CD4-positive, alpha-beta T cell treated with Interleukin-1 beta for 1 hour (primary cell): Measurements from ENCODE around the gene MACROD1.
A peak's percentile ranks its signal among the peaks of the same experiment; 100 is the strongest.

Experiments
- DNase-seq, 2 donors: peaks; one replicate each; pipeline ENCODE4 v3.0.0-alpha.2; 2020 to 2022

The MACROD1 gene

GRCh38 chr11:64008914-64009633 is 156.8 kb downstream of the MACROD1 start:
- no peak for DNase-seq

DNA sequence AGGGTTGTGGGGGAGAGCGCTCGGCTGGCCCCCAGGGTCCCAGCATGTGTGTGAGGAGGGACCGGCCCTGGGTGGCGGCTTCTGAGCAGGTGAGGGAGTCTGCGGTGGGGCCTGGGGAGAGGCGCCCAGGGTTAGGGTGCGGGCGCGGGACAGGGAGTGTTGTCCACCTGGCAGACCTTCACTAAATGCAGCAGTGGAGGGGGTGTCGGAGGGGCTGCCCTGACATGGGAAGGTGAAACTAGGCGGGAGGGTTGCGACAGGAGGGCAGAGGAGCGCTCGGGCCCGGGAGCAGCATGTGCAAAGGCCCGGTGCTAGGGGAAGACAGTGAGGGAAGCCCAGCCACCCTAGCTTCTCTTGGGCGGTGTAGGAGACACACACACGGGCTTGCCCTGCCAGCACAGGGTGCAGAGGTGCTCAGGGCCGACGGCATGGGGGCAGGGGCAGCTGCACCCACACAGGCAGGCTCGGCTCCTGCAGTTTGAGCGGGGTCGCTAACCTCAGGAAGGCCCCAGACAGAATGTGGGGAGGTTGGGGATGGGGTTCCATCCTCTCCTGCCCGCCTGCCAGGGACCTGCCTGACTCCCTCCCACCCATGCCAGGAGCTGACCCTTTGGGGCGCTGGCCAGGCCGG is 157.5 kb downstream of the MACROD1 start:
- no peak for DNase-seq

DNA sequence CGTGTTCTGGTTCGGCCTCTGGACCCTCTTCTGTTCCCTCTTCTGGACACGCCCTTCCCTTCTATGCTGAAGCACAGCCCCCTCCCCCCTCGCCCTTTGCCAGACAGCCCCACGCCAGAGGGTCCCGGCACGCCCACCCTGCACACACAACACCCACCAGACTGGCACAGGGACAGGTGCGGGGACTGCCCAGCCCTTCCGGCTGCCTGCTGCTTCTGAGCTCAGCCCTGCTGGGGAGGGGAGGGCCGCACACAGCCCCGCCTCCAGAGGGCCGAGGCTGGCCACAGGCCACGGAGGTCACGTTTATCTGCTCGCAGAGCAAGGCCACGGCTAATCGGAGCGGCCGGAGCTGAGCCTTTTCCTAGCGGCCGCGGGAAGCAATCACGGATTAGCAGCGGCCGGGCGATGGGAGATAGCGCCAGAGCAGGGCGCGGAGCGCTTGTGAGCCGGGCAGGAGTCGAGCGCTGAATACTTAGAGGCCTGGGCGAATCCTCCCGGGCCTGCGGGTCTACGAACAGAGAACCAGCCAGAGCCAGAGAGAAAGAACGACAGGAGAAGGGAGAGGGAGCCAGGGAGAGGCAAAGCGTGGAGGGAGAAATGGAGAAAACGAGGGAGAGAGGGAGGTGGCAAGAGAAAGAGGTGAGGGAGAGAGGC is 158.2 kb downstream of the MACROD1 start:
- DNase-seq: peak; percentile 7 to 33

DNA sequence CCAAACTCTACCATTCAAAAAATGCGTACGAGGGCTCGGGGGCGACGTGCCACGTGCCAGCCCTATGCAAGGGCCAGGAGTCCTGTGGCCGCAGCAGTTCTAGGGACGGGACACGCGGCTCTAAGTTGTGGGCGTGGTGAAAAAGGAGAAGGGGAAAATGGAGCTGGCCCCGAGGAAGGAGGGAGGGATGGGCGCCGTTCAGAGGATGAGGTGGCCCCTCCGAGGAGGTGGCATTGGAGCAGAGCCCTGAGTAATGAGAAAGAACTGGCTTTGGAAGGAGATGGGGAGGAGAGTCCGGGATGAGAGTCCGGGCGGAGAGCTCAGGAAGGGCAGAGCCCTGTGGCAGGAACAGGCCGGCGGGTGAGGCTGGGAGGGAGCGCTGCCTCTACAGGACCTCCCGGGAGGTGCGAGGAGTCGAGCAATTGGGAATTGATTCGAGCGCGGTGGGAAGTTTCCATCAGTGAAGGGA is 158.7 kb downstream of the MACROD1 start:
- no peak for DNase-seq

DNA sequence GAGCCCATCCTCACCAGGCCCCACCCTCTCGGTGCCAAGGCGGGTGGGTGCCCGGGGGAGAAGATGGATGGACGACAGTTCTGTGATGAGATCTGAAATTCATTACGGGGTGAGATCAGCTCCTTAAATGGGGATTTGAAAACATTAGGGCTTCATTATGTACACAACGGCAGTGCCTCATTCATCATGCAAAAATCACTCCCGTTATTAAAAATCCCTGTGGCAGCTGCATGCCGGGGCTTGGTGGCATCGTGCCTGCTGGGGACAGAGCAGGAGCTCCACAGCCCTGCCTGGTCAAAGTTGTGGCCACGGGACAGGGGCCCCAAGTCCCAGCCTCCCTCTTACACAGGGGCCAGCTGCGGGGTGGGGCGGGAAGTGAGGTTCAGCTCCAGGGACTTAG is 159.5 kb downstream of the MACROD1 start:
- DNase-seq: no peak

- no peak for DNase-seq
Observed at GRCh38 chr11:64005691-64006090, 160.2 kb downstream of the MACROD1 start.

GRCh38 chr11:64004590-64004984 is 161.3 kb downstream of the MACROD1 start:
- DNase-seq: no peak

DNA sequence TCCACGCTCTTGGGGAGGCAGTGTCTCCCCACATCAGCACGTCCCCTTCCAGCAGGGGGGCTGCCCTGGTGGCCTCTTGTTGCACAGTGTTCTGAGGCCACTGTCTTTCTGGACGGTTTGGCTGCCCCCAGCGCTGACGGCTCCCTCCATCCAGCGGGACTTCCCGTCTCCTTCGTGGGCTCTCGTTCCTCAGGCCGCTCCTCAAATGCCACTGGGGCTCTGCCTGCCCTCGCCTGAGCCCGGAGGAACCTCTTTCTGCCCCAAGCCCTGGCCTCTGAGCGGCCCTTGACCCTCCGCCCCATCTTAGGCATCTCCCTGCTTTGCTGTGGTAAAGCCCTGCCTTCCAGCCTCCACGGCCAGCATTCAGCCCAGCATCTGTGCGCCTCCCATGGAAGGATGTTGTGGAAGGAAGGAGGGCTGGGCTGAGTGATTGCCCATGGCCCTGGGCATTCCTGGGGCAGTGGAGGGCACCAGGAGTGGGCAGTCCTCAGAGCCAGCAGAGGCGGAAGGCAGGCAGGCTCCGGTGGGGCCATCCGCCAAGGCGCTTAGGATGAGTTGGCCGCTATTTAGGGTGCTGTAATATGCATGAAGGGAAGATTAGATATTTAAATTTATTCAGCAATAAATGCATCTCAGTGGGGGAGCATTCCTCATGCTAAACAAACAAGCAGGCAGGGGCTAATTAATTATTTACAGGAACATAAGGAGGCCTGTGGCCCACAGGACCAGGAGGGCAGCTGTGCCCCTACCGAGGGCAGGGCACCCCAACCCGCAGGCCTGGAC is 161.9 kb downstream of the MACROD1 start:
- no peak for DNase-seq

GRCh38 chr11:64001484-64002420 is 164.2 kb downstream of the MACROD1 start:
- DNase-seq: no peak

DNA sequence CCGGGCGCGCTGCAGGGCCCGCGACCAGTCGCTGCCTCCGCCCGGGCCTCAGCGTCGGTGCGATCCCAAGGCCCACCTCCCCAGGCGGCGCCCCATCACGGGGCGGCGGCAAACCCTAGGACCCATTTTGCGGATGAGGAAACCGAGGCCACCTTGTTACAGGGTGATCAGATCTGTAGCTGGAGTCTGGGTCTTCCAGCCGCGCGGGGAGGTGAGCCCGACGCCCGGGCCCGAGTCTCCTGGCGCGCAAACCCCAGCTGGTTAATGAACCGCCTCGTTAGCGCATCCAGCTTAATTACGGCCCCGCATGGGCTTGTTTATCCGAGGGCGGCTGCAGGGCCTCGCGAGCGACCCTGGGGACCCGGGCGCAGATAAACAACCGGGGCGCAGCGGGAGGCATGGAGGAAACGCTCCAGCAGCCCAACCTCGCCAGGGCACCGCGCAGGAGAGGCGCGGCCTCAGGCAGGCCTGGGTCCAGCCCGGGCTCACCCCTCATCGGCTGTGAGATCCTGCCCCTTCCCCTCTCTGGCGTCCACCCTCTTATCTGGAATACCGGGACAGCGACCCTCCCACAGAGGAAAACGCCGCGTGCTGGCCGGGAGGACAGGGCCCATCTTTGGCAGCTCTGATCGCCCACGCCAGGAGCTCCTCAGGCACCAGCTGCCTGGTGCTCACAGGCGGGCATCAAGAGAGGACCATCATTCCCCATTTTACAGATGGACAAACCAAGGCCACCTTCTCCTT is 165.0 kb downstream of the MACROD1 start:
- no peak for DNase-seq

- peak; percentile 77 to 80 for DNase-seq
Observed at GRCh38 chr11:64000026-64000739, 165.7 kb downstream of the MACROD1 start.

- DNase-seq: peak; percentile 56 to 65
Observed at GRCh38 chr11:63999349-64000025, 166.4 kb downstream of the MACROD1 start.

- no peak for DNase-seq
Observed at GRCh38 chr11:63998558-63999348, 167.2 kb downstream of the MACROD1 start.

GRCh38 chr11:63997801-63998337 is 168.0 kb downstream of the MACROD1 start:
- no peak for DNase-seq

DNA sequence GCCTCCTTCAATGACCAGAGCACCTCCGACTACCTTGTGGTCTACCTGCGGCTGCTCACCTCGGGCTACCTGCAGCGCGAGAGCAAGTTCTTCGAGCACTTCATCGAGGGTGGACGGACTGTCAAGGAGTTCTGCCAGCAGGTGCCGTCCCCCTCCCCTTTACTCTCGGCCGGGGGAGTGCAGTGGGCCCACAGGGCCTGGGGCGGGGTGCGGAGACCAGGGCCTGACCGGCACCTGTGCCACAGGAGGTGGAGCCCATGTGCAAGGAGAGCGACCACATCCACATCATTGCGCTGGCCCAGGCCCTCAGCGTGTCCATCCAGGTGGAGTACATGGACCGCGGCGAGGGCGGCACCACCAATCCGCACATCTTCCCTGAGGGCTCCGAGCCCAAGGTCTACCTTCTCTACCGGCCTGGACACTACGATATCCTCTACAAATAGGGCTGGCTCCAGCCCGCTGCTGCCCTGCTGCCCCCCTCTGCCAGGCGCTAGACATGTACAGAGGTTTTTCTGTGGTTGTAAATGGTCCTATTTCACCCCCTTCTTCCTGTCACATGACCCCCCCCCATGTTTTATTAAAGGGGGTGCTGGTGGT is 168.7 kb downstream of the MACROD1 start:
- DNase-seq: no peak

DNA sequence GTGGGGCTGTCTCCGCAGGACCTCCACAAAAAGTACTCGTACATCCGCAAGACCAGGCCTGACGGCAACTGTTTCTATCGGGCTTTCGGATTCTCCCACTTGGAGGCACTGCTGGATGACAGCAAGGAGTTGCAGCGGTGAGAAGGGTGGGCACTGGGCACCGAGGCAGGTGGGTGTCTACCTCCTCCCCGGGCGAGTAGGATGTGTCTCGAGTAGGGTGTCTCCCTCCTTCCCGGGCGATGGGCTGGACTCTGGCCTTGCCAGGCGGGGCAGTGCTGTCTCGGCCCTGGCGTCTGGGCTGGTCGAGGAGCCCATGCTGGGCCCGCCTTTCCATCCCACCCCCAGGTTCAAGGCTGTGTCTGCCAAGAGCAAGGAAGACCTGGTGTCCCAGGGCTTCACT is 169.4 kb downstream of the MACROD1 start:
- DNase-seq: no peak

DNA sequence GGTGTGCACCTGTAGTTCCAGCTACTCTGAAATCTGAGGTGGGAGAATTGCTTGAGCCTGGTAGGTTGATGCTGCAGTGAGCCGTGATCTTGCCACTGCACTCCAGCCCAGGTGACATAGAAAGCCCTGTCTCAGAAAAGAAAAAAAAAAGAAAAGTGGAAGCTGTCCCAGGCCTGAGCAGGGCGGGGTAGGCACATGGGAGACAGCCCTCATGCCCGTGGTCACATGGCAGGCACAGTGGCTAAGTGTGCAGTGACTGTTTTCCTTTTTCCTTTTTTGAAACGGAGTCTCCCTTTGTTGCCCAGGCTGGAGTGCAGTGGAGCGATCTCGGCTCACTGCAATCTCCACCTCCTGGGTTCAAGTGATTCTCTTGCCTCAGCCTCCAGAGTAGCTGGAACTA is 171.9 kb downstream of the MACROD1 start:
- DNase-seq: no peak

DNA sequence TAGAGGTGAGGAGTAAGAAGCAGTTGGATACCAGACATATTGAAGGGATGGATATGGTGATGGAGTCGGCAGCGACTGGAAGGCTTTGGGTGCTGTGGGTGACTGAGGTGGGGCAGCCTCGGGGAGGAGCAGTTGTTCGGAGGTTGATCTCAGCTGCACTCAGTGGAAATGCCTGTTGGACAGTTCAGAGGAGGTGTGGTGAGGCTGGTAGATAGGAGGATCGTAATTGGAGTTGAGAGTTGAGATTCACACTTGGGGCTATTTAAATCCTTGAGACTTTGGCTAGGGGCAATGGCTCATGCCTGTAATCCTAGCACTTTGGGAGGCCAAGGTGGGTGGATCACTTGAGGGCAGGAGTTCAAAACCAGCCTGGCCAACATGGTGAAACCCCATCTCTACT is 172.8 kb downstream of the MACROD1 start:
- DNase-seq: no peak
